HL-60 (cell line): Measurements from ENCODE around the gene ROCK1.

Experiments
- CTCF ChIP-seq: IDR thresholded peaks from one replicate; pipeline ENCODE4 v1.5.1; 2011; ENCODE audit warnings: low read length, control low read depth, inconsistent platforms; ENCODE audit not compliant: insufficient read depth
- POLR2AphosphoS5 ChIP-seq: IDR thresholded peaks from 2 replicates; pipeline ENCODE4 v1.6.1; 2012; ENCODE audit warnings: low read depth

DNA sequence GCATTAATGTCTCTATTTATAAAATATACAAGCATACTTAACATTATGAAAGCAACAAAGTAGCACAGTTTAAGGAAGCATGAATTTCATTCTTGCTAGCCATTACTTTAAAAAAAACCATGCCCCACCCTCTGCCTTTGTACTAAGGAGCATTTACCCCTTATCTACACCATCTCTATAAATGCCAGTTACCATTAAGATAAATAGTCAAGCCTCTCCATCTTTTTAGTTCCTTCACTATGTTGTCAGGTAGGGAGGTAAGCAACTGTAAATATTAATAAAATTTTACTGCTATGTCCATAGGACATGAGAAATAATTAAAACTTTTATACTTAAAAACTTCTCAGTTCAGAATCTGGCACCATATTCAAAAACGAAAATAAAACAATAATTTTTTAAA is 42.1 kb downstream of the ROCK1 start:
- TF ChIP-seq CTCF: no peak
- TF ChIP-seq POLR2AphosphoS5: no peak
